ENCODE measurements around the gene MLYCD.

MLYCD gene

DNA sequence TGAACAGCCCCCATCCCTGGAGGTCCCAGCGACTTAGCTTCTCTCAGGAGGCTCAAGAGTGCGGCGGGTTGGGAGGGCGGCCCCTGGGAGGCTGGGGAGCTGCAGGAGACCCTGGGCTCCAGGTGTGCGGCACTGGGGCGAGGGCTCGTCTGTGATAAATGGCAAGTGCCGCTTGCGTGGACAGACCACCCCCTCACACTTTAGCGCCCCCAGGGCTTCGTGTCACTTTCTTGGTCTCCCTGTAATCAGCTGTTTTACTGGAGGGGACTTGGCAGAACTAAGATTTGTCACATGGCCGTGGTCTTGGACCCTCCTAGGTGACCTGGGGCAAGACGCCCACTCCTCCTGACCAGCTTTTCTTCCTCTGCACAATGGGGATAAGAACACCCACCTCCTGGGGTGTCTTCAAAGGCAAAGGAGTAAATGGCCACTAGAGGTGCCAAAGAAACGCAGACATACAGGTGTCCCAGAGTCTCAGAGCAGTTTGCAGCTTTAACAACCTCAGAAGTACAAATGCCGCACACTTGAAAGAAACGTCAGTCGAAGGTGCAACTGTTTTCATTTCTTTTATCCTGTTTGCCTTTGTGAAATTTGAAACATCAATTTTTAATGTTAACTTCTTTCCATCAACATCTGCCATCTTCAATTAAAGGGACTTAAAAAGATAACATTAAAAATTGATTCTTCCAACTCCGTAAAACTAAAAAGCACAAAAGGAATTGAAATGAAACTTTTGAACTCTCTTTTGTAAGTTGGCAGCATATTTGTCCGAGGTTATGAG lies 55.1 kb downstream of the MLYCD start:
- in situ Hi-C loops (cut with MboI; ENCODE audit: low sequenced_read_pairs), result loop anchor here (25.0 kb wide), 1 partner anchor 533 kb away; no protein-coding TSS in a partner anchor

DNA sequence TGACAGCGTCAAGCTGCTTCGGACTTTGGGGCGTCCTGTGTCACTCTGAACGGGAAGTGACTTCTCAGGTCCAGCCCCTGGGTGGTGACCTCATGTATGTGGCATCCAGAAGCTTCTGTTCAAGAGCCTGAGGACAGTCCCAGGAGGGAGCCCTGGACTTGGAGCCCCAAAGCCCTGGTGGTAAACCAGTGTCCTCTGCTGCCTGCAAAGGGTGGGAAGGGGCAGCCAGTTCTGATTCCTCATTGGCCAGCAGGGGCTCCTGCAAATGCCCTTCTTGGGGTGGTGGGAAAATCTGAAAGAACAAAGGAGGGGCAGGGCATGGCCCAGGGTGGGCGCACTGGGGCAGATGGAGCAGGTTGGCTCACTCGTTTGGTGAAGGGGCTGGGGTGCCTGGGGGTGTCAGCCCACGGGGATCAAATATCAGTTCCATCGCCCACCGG lies 55.7 kb downstream of the MLYCD start:
- in situ Hi-C loops (cut with MboI; ENCODE audit: low sequenced_read_pairs), result loop anchor here (25.0 kb wide), 1 partner anchor 533 kb away; no protein-coding TSS in a partner anchor

DNA sequence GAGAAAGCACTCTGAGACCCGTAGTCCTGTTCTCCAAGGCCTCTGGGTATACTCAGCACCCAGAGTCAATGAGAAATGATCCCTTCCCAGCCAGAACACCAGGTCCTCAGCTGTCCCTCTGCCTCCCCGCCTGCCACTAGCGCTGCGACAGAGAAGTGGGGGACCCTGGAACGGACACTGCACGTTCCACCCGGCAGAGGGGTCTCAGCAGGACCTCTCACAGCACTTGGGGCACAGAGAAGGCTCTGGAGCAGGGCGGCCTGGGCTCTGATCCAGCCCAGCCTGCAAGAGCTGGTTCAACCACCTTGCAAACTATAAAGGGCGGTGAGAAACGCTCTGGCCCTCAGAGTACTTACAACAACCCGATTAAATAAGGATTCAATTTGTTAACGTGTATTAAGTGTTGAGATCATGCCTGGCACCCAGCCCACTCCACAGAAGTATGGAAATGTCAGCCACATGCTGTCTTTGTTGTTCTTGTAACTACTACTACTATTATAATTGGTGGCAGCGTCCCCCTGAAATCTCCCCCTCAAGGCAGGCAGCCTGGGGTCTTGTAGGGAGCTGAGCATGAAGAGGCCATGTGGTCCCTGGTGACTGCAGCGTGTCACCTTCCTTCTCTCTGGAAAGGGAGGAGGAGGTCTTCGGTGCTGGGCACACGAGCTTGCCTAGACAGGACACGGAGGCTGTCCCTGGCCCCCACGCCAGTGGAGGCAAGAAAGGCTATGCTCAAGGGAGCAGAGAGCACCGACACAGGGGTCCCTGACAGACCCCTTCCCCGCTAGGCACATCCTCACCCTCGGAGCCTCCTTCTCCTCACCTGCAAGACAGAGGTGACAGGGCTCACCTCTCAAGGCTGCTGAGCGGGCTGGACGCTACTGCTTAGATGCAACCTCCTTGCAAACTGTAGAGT lies 56.6 kb downstream of the MLYCD start:
- in situ Hi-C loops (cut with MboI; ENCODE audit: low sequenced_read_pairs), result loop anchor here (25.0 kb wide), 1 partner anchor 532 kb away; no protein-coding TSS in a partner anchor

DNA sequence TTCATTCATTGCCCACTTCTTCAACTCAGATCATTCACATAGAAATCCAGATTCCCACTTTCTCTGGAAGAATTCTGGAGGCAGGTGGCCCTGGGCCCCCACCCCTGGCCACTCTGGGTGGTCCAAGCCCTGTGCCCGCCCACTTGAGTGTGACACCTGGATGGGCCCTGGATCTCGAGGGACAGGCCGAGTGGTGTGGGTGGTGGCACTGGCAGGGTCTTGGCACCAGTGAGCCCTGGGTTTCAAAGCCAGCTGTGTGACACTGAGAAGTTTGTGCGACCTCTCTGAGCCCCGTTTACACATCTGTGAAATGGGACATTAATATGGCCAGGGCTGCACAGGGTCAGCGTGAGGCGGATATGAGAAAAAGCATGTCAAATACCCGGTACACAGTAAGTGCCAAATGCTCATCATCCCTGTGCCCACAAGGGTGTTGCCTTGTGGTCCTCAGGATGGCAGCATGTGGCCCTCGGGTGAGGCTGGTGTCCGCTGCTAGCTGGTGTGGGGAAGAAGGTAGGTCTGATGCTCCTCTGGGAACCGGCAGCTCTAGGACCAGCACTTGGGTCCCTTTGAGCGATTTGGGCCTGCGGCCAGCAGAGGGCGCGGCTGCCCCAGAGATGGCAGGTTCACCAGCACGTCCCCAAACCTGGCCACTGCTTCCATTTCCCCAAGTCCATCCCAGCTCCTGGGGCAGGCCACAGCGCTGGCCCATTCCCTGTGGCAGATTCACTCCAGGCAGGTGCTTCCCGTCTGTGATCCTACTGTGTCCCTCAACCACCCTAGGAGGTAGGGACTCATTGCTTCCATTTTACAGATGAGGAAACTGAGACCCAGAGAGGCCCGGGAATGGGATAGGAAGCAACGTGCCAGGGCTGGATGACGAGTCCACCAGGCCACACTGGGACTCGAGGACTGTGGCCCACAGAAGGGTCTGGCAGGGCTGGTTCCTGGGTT lies 57.7 kb downstream of the MLYCD start:
- in situ Hi-C loops (cut with MboI; ENCODE audit: low sequenced_read_pairs), result loop anchor here (25.0 kb wide), 1 partner anchor 531 kb away; no protein-coding TSS in a partner anchor

DNA sequence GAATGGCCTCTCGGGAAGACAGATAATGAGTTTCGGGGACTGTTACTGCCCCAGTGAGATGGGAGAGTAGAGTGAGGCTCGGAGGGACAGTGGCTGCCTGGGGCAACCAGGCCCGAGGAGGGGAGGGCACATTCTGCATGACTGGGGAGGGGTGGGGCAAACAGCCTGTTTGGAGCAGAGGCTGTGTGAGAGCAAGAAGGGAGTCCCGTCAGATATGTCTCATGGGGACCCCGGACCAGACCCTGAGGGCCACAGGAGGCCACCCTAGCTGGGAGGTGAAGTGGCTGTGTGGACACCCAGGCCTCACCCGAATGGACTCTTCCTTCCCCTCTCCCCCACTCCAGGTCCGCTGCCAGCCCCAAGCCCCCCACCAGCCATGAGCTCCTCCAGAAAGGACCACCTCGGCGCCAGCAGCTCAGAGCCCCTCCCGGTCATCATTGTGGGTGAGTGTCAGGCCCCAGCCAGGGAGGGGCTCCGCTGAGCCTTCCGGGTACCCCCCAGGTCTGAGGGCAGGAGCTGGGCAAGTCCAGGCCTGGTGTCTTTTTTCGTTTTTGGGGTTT lies 58.5 kb downstream of the MLYCD start:
- in situ Hi-C loops (cut with MboI; ENCODE audit: low sequenced_read_pairs), result loop anchor here (25.0 kb wide), 1 partner anchor 530 kb away; no protein-coding TSS in a partner anchor

DNA sequence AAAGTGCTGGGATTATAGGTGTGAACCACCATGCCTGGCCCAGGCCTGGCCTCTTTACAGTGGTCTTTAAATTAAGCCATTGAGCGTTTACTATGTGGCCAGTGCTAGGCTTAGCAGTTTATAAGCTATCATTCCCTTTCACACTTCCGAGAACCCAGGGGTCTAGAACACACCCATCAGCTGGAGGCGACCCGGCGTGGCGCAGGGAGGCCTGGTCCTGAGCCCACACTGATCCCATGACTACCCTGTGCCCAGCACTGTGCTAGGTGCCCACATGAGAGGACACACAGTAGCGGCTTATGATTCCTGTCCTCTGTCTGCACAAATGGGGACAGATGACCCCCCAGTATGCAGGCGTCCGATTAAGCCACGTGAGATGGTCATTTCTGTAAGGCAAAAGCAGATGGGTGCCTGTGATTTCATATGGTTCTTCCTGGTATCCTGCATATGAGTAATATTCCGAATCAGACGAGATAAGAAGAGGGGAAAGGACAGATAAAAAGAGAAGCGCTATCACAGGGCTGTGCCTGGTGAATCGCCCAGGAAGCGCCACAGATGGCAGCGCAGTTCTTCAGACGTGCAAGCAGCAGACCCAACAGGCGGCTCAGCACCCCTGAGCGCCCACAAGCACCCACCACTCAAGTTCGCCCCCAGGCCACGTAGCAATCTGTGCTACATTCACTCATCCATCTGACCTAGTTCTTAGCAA lies 59.4 kb downstream of the MLYCD start:
- in situ Hi-C loops (cut with MboI; ENCODE audit: low sequenced_read_pairs), result loop anchor here (25.0 kb wide), 1 partner anchor 529 kb away; no protein-coding TSS in a partner anchor

DNA sequence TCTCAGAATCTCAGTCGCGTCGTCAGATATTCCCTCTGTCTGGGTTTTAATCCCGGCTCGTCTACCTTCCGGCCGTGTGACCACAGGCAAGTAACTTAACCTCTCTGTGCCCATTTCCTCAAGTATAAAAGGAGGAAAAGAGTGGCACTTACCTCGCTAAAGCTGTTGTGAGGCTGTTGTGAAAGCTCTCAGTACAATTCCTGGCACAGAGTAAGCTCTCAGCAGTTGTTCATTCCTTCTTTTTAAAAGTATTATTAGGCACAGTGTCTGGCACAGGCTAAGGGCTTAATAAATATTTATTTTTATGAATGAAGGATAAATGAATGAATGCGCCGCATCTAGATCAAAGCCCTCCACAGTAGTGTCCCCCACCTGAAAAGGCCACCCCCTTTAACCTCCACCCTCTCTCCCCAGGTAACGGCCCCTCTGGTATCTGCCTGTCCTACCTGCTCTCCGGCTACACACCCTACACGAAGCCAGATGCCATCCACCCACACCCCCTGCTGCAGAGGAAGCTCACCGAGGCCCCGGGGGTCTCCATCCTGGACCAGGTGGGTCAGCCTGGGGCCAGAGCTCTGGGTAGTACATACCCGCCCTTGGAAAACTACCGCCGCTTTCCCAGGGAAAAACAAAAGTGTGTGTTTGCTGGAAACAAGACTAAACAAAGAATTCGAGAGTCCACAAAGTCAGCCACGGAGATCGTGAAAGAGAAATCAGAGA lies 60.1 kb downstream of the MLYCD start:
- in situ Hi-C loops (cut with MboI; ENCODE audit: low sequenced_read_pairs), result loop anchor here (25.0 kb wide), 1 partner anchor 528 kb away; no protein-coding TSS in a partner anchor

DNA sequence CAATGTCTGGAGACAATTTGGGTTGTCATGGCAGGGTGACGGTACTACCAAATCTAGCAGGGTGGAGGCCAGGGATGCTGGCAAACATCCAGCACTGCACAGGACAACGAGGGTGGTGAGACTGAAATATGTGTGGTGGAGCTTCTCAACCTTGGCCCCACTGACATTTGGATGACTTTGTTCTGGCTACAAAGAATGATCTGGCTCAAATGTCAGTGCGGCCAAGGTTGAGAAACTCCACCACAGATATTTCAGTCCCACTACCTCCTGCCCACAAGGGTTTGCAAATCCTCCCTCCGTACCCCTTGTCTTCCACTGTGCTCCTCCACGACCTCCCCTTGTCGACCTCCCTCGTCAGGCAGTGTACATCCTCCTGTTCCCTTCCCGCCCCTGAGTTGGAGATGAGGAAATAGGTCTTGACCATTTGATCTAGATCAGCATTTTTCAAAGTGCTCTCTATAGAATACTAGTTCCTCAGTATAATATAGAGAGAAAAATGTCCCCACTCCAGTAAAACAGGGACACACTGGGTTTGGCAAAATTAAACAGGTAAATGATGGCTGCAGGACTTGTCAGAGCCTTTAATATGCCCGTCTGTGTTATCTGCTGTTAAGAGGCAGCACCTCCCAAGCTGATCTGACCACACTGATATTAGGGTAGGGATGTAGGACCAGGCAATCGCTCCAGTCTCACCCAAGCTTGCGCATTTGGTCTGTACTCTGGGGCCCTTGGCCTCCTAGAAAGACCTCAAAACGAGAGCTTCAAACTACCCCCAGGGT lies 60.9 kb downstream of the MLYCD start:
- in situ Hi-C loops (cut with MboI; ENCODE audit: low sequenced_read_pairs), result loop anchor here (25.0 kb wide), 1 partner anchor 527 kb away; no protein-coding TSS in a partner anchor

DNA sequence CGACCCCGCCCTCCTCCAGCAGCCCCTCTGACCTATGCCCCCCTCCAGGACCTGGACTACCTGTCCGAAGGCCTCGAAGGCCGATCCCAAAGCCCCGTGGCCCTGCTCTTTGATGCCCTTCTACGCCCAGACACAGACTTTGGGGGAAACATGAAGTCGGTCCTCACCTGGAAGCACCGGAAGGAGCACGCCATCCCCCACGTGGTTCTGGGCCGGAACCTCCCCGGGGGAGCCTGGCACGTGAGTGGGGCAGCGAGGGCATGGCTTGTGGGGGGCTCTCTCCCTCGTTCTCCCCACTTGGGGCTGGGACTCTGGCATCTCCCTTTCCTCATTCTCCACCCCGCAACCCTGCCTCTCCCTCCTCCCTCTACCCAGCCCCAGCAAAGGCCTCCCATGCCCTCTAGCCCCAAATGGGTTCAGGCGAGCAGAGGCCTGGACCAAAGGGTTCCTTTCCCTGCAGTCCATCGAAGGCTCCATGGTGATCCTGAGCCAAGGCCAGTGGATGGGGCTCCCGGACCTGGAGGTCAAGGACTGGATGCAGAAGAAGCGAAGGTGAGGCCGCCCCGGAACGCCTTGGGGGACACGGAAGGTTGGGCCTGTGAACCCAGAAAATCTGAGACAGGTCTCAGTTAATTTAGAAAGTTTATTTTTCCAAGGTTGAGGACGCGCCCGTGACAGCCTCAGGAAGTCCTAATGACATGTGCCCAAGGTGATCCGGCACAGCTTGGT lies 61.8 kb downstream of the MLYCD start:
- in situ Hi-C loops (cut with MboI; ENCODE audit: low sequenced_read_pairs), result loop anchor here (25.0 kb wide), 1 partner anchor 527 kb away; no protein-coding TSS in a partner anchor

DNA sequence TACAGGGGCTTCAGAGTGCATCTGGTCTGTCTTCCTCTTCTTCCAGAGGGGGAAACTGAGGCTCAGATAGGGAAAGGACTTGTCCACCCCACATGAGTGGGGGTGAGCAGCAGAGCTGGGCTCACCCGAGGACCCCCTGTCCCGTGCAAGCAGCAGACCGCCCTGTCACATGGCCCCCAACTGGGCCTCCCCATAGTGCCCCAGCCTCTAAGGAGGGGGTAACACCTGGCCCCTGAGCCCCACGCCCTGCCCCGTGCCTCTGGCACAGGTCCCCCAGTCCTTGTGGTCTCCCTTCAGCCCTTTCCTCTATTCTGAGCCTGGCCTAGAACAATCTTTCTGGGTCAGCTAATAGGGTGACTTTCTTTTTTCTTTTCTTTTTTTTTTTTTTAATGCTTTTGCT lies 62.7 kb downstream of the MLYCD start:
- in situ Hi-C loops (cut with MboI; ENCODE audit: low sequenced_read_pairs), result loop anchor here (25.0 kb wide), 1 partner anchor 526 kb away; no protein-coding TSS in a partner anchor

DNA sequence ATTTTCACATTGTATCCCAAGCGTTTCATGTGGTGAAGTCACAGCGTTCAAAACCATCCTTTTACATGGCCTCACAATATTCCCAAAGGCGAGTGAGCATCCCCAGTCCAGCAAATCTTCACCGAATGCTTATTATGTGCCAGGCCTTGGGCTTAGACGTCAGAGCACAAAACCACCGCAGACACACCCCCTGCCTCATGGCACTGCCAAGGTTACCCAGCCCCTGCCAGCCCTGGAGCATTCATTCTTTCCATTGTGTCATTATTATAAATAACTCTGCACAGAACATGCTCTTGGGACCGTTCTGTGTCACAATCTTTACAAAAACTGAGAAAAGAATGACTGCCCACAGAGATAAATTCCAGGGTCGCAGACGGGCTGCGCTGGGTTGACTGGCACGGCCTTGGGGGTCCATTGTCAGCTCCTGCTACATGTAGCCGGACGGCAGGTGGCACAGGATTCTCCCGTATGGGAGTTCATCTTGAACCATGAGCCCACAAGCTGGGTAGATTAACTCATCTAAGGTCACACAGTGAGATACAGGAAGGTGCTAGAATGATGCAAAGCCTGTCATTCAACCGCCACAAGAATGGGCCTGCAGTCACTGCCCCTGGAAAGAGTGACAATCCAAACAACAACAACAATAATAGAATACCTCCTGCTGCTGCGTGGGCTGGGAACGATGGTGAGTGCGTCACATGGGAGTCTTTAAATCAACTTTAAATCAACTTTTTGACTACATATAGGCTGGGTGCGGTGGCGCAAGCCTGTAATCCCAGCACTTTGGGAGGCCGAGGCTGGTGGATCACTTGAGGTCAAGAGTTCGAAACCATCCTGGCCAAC lies 64.6 kb downstream of the MLYCD start:
- in situ Hi-C loops (cut with MboI; ENCODE audit: low sequenced_read_pairs), result loop anchor here (25.0 kb wide), 1 partner anchor 524 kb away; no protein-coding TSS in a partner anchor

DNA sequence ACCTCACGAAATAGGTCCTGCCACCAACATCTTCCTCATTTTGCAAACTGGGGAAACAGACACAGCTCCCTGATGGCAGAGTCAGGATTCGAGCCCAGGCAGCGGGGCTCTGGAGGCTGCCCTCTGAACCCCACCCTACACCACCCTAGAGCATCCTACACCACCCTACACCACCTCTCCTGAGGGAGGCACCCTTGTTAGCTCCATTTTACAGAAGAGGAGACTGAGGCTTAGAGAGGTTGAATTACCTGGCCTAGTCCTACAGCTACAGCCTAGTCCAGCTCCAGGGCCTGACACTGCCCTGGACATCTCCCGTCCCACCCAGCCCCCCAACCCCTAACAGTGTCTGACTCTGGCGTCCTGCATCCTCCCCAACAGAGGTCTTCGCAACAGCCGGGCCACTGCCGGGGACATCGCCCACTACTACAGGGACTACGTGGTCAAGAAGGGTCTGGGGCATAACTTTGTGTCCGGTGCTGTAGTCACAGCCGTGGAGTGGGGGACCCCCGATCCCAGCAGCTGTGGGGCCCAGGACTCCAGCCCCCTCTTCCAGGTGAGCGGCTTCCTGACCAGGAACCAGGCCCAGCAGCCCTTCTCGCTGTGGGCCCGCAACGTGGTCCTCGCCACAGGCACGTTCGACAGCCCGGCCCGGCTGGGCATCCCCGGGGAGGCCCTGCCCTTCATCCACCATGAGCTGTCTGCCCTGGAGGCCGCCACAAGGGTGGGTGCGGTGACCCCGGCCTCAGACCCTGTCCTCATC lies 65.9 kb downstream of the MLYCD start:
- in situ Hi-C loops (cut with MboI; ENCODE audit: low sequenced_read_pairs), result loop anchor here (25.0 kb wide), 1 partner anchor 522 kb away; no protein-coding TSS in a partner anchor

DNA sequence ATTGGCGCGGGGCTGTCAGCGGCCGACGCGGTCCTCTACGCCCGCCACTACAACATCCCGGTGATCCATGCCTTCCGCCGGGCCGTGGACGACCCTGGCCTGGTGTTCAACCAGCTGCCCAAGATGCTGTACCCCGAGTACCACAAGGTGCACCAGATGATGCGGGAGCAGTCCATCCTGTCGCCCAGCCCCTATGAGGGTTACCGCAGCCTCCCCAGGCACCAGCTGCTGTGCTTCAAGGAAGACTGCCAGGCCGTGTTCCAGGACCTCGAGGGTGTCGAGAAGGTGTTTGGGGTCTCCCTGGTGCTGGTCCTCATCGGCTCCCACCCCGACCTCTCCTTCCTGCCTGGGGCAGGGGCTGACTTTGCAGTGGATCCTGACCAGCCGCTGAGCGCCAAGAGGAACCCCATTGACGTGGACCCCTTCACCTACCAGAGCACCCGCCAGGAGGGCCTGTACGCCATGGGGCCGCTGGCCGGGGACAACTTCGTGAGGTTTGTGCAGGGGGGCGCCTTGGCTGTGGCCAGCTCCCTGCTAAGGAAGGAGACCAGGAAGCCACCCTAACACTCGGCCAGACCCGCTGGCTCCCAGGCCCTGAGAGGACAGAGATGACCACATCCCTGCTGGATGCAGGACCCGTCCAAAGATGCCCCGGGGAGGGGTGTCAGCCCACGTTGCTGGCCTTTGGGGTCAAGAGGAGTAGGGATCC lies 66.7 kb downstream of the MLYCD start:
- in situ Hi-C loops (cut with MboI; ENCODE audit: low sequenced_read_pairs), result loop anchor here (25.0 kb wide), 1 partner anchor 522 kb away; no protein-coding TSS in a partner anchor

DNA sequence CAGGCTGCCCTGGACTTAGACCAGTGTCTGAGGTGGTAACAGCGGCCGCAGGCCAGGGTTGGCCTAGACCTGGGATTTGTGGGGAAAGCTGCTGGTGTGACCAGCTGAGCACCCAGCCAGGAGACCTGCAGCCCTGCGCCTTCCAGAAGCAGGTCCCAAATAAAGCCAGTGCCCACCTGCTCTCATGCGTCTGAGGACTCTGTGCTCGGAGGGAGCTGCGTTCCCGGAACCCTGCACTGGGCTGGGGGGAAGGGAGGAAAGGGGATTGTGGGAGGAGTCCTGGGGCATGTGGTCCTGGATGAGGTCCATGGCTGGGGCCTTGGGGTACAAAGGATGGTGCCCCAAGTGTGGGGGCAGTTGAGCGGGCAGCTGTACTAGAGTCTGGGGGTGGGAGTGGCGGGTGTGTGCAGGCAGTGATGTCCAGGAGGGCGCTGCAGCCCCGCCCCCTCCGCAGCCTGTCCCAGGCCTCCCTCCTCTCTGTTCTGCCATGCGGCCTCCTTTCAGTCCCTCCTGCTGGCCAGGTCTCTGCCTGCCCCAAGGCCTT lies 67.3 kb downstream of the MLYCD start:
- in situ Hi-C loops (cut with MboI; ENCODE audit: low sequenced_read_pairs), result loop anchor here (25.0 kb wide), 1 partner anchor 521 kb away; no protein-coding TSS in a partner anchor
